Parietal lobe (tissue), 1 donor: ENCODE results near the gene SP2. TPM values are rescaled to one million over a fixed set of nuclear protein-coding genes. Genes with fewer than 3 reads are reported as not detected.

ENCODE experiments used
- total RNA-seq: library from RNA; depleted of rRNA; stranded (reverse); fragments of >200 nt; gene quantifications from one replicate; pipeline ENCODE4 v1.2.3, GENCODE V29; 2014

SP2 gene
- total RNA-seq: 1.3 TPM

GRCh38 chr17:47895856-47896671, at the start of gene SP2:
SP2 (plus strand) TSS chr17:47896236; CDS start chr17:47896287, 51 bp downstream.

DNA sequence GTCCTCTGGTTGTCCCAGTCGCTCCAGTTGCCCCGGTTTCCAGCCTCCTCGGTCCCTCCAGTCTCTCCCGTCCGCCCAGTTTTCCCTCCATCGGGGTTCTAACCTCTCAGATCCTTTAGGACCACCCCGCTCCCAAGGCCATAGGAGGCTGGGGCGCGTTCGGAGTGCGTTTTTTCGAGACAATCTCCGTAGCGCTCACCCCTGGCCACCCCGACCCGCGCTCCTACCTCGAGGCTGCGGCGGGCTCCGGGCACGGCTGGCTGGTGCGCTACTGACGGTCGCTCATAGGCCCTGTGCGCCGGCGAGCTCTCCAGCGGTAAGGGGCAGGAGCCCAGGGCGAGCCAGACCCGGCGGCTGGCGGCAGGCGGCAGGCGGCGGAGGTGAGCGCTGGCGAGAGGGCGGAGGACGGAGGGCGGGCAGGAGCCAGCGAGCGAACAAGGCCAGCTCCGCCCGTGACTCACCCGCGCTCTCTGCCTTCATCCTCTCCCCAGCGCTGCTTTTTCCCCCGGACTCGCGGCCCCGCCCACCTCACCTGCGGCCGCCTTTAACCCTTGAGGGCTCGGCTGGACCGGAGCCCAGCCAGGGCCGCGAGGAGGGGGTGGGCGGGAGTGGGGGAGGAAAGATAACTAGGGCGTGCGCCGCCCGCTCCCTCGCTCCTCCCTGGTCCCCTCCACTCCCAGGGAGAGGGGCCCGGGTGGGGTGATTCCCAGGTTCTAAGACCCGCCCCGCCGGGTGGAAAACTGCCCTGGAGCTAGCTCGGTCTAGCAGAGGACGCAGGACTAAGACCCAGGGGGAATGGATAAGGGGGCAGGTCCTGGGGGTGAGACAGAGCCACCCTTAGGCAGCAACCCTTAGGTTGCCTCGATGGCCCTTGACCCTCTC, 45.1 kb upstream of the SP2 start, which contains the start of gene SP6:
Gene SP6 (minus strand): TSS at position 472 of the 882 bp plus-strand sequence. CDS start 2,734 bp downstream, outside the sequence.

GRCh38 chr17:47941246-47942095, 45.4 kb downstream of the SP2 start, which contains the start of gene PNPO:
PNPO (plus strand) TSS chr17:47941571; CDS start chr17:47941676, 105 bp downstream.

GRCh38 chr17:47957591-47958490, 61.8 kb downstream of the SP2 start, which contains the start of gene PRR15L:
PRR15L (minus strand) TSS chr17:47957883; CDS start chr17:47953234, 4,649 bp downstream.

GRCh38 chr17:47970725-47971499, 74.9 kb downstream of the SP2 start, which contains the start of gene CDK5RAP3:
CDK5RAP3 (plus strand) TSS chr17:47971113; CDS start chr17:47971147, 34 bp downstream.

Other genes with a start within 250 kb of the SP2 start
- 156 TPM for gene KPNB1, start 246.3 kb upstream of the SP2 start, total RNA-seq
- 19.1 TPM for gene TBKBP1, start 202.1 kb upstream of the SP2 start, total RNA-seq
- gene TBX21, start 163.0 kb upstream of the SP2 start, total RNA-seq: not detected
- gene OSBPL7, start 74.4 kb upstream of the SP2 start, total RNA-seq: 17.8 TPM
- 13.5 TPM for gene MRPL10, start 64.7 kb upstream of the SP2 start, total RNA-seq
- gene LRRC46, start 64.6 kb upstream of the SP2 start, total RNA-seq: not detected
- 37.6 TPM for gene SCRN2, start 55.0 kb upstream of the SP2 start, total RNA-seq
- not detected for gene SP6, start 45.1 kb upstream of the SP2 start, total RNA-seq
- 6.9 TPM for gene PNPO, start 45.3 kb downstream of the SP2 start, total RNA-seq
- not detected for gene PRR15L, start 61.6 kb downstream of the SP2 start, total RNA-seq
- gene CDK5RAP3, start 74.9 kb downstream of the SP2 start, total RNA-seq: 117 TPM
- gene COPZ2, start 141.6 kb downstream of the SP2 start, total RNA-seq: not detected
- 32.9 TPM for gene NFE2L1, start 152.1 kb downstream of the SP2 start, total RNA-seq
- gene CBX1, start 205.2 kb downstream of the SP2 start, total RNA-seq: 83.3 TPM
- 8.8 TPM for gene SNX11, start 211.5 kb downstream of the SP2 start, total RNA-seq